ENCODE measurements around the gene TENT5A.

TENT5A gene

GRCh38 chr6:81752921-81753710 lies 635 bp upstream of the TENT5A start:
- TF ChIP-seq ESRRG (CRISPR knock-in tag; IDR thresholded peaks at IDR 0.05) (no peak), TCF4 (CRISPR knock-in tag; IDR thresholded peaks at IDR 0.05; ENCODE audit: borderline replicate concordance) (no peak), SNAI2 (CRISPR knock-in tag; IDR thresholded peaks at IDR 0.05) (no peak), ZC3H10 (CRISPR knock-in tag; IDR thresholded peaks at IDR 0.05) (no peak), ISL1 (CRISPR knock-in tag; IDR thresholded peaks at IDR 0.05) (0 out of 2 replicates have a peak, but pooled peaks have one; percentile 16), GLIS3 (CRISPR knock-in tag; IDR thresholded peaks at IDR 0.05) (no peak), POU6F1 (CRISPR knock-in tag; IDR thresholded peaks at IDR 0.05; ENCODE audit: borderline replicate concordance, low read depth) (no peak), TSHZ2 (CRISPR knock-in tag; IDR thresholded peaks at IDR 0.05) (peak; percentile 54; the same call in 1 of the 2 replicates), ARNTL (CRISPR knock-in tag; IDR thresholded peaks at IDR 0.05; ENCODE audit: borderline replicate concordance, low read depth) (no peak)
- TF ChIP-seq, protein P1, sequence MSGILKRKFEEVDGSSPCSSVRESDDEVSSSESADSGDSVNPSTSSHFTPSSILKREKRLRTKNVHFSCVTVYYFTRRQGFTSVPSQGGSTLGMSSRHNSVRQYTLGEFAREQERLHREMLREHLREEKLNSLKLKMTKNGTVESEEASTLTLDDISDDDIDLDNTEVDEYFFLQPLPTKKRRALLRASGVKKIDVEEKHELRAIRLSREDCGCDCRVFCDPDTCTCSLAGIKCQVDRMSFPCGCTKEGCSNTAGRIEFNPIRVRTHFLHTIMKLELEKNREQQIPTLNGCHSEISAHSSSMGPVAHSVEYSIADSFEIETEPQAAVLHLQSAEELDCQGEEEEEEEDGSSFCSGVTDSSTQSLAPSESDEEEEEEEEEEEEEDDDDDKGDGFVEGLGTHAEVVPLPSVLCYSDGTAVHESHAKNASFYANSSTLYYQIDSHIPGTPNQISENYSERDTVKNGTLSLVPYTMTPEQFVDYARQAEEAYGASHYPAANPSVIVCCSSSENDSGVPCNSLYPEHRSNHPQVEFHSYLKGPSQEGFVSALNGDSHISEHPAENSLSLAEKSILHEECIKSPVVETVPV (CRISPR knock-in tag; IDR thresholded peaks at IDR 0.05): no peak

DNA sequence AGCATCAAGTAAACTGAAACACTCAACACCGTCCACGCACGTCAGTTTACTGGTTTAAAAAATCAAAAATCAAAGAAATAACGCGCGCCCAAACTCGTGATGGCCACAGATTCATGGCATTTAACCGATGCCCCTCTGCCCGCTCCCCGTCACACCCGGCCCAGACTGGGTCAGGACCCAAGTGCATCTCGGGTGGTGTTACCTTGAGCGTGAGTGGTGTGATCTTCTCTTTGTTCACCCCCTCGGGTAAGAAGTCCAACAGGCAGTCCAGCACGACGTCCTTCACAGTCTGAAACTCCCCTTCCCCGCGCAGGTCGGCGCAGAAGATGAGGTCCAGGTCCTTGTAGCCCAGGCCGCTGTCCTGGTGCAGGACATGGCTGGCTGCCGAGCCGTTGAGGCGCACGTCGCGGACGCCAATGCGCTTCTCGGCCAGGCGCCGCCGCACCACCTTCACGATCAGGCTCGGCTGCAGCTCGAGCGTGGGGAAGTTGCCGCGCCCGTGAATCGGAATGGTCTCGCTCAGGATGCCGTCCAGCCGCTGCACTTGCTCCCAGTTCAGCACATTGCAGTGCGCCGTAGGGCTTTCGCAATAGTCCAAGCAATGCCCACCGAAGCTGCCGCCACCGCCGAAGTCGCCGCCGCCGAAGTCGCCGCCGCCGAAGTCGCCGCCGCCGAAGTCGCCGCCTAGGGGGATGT lies 945 bp downstream of the TENT5A start:
- peak; percentile 2 for ATAC-seq
- TF ChIP-seq ZFP30 (CRISPR knock-in tag; IDR thresholded peaks at IDR 0.05) (no peak), POU6F1 (CRISPR knock-in tag; IDR thresholded peaks at IDR 0.05; ENCODE audit: borderline replicate concordance, low read depth) (no peak), ZNF70 (CRISPR knock-in tag; IDR thresholded peaks at IDR 0.05) (no peak), BACH2 (CRISPR knock-in tag; IDR thresholded peaks at IDR 0.05; ENCODE audit: borderline replicate concordance) (no peak), ARNTL (CRISPR knock-in tag; IDR thresholded peaks at IDR 0.05; ENCODE audit: borderline replicate concordance, low read depth) (no peak), PPARA (CRISPR knock-in tag; IDR thresholded peaks at IDR 0.05; ENCODE audit: borderline replicate concordance) (no peak), TOX (CRISPR knock-in tag; IDR thresholded peaks at IDR 0.05; ENCODE audit: borderline replicate concordance) (no peak), ZNF8 (CRISPR knock-in tag; IDR thresholded peaks at IDR 0.05) (no peak), OSR1 (CRISPR knock-in tag; IDR thresholded peaks at IDR 0.05) (no peak), ZFP3 (CRISPR knock-in tag; IDR thresholded peaks at IDR 0.05) (no peak), ZC3H10 (CRISPR knock-in tag; IDR thresholded peaks at IDR 0.05) (no peak), ESRRG (CRISPR knock-in tag; IDR thresholded peaks at IDR 0.05) (no peak), SNAI2 (CRISPR knock-in tag; IDR thresholded peaks at IDR 0.05) (no peak)
- TF ChIP-seq, protein P2, sequence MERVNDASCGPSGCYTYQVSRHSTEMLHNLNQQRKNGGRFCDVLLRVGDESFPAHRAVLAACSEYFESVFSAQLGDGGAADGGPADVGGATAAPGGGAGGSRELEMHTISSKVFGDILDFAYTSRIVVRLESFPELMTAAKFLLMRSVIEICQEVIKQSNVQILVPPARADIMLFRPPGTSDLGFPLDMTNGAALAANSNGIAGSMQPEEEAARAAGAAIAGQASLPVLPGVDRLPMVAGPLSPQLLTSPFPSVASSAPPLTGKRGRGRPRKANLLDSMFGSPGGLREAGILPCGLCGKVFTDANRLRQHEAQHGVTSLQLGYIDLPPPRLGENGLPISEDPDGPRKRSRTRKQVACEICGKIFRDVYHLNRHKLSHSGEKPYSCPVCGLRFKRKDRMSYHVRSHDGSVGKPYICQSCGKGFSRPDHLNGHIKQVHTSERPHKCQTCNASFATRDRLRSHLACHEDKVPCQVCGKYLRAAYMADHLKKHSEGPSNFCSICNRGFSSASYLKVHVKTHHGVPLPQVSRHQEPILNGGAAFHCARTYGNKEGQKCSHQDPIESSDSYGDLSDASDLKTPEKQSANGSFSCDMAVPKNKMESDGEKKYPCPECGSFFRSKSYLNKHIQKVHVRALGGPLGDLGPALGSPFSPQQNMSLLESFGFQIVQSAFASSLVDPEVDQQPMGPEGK (CRISPR knock-in tag; IDR thresholded peaks at IDR 0.05; ENCODE audit: borderline replicate concordance): no peak
- TF ChIP-seq, protein P1 (CRISPR knock-in tag; IDR thresholded peaks at IDR 0.05): no peak

More at GRCh38 chr6:81752921-81753710, 635 bp upstream of the TENT5A start:
- peak; percentile 86 for ATAC-seq
